ENCODE measurements around the gene SSTR3.
A peak's percentile ranks its signal among the peaks of the same experiment; 100 is the strongest.
"Not testable (repeated sequence)": the region's sequence is repeated elsewhere in the genome, so short reads cannot be mapped to it uniquely, and the experiment has no call there.

Gene SSTR3

GRCh38 chr22:37212174-37212906 is at the start of gene SSTR3:
Gene SSTR3 (minus strand): TSS chr22:37212477. CDS start chr22:37207803, 4,674 bp downstream.
- no peak for DNase-seq

DNA sequence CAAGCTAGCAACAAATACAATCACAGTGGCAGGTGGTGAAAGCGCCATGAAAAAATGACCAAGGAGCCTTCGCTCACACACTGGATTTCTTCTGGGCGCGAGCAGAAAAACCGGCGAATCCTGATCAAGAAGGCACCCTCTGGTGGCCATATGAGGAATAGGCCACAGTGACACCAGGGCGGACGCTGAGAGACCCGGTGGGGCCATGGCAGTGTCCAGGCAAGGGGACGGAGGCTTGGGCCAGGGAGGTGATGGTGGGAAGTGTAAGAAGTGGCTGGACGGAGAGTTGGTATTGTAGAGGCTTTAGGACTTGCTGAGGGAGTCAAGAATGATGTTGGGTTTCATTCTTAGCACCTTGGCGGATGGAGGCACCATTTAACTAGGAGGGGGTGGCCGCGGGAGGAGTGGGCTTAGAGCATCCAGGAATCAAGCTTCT is 48.6 kb upstream of the SSTR3 start:
- DNase-seq, result peak; percentile 25 to 77 (median 50)

- DNase-seq, result no peak
Measured at GRCh38 chr22:37260155-37260795, 48.0 kb upstream of the SSTR3 start.

- peak in 5 of 6 experiments; percentile 17 to 34 (median 29) for DNase-seq
Measured at GRCh38 chr22:37259540-37260029, 47.3 kb upstream of the SSTR3 start.

GRCh38 chr22:37258753-37259401 is 46.6 kb upstream of the SSTR3 start:
- DNase-seq, result no peak

DNA sequence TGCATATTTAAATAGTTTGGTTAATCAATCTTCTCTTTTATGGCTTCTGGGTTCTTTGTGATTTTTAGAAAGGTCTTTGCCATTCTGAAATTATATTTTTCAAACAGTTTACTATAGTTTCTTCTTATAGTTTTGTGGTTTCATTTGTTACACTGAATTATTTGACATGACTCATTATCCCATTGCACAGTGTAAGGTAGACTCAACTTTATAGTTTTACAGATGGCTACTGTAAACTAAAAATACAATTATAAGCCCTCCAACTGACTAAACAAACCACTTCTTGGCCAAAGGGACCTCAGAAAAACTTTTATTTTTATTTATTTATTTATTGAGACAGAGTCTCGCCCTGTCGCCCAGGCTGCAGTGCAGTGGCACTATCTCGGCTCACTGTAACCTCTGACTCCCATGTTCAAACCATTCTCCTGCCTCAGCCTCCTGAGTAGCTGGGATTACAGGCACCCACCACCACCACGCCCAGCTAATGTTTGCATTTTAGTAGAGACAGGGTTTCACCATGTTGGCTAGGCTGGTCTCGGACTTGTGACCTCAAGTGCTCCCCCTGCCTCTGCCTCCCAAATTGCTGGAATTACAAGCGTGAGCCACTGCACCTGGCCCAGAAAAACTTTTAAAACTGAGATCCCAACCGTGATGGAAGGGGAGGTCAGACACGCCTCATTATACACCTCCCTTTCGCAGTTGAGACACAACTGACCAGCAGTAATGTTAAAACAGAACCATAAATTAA is 45.9 kb upstream of the SSTR3 start:
- DNase-seq, result no peak

DNA sequence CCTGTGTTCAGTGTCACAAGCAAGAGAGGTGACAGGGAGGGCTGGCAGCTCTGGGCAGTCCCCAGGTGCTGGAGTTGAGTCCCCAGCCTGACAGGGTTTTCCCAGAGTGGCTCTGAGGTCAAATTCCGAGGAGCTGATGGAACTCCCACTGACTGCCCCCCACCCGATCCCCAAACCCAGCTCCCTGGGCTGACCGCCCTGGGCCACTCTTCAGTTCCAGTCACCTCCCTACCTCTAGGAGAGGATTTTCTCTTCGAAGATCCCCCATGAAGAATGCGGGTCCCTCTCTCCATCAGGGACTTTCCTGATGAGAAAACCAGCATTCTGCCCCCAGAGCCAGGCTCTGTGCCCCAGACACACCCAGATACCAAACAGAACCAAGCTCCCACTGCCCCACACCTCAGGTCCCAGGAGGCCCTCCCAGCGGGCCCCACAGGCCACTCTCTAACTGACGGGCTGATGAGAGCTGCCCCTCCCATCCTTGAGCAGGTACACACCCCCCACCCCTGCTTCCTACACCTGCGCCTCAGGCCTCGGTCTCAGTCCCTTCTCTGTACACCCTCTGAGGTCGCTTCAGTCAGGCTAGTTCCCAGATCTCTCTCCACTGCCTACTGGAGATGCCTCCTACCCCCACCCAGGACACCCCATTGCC is 43.9 kb upstream of the SSTR3 start:
- DNase-seq, result no peak

GRCh38 chr22:37255558-37256006 is 43.3 kb upstream of the SSTR3 start:
- no peak for DNase-seq

- DNase-seq, result no peak
Measured at GRCh38 chr22:37254867-37255233, 42.6 kb upstream of the SSTR3 start.

DNA sequence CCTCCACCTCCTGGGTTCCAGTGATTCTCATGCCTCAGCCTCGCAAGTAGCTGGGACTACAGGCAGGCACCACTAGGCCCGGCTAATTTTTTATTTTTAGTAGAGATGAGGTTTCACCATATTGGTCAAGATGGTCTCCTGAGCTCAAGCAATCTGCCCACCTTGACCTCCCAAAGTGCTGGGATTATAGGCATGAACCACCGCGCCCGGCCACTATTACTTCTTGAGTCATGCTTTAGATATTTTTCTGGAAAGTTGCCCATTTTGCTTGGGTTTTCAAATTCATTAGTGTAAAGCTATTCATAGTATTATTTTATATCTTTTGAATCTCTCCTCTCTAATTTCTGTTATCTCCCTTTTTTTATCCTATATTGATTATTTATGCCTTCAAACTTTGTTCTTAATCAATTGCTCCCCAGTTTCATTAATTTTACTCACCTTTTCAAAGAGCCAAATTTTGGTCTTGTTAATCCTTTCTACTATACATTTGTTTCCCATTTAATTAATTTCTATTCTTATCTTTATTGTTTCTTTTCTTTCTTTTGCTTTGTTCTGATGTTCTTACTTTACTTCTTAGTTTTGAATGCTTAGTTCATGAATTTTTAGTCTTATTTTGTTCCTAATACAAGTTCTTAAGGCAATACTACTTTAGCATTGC is 42.1 kb upstream of the SSTR3 start:
- no peak for DNase-seq

DNA sequence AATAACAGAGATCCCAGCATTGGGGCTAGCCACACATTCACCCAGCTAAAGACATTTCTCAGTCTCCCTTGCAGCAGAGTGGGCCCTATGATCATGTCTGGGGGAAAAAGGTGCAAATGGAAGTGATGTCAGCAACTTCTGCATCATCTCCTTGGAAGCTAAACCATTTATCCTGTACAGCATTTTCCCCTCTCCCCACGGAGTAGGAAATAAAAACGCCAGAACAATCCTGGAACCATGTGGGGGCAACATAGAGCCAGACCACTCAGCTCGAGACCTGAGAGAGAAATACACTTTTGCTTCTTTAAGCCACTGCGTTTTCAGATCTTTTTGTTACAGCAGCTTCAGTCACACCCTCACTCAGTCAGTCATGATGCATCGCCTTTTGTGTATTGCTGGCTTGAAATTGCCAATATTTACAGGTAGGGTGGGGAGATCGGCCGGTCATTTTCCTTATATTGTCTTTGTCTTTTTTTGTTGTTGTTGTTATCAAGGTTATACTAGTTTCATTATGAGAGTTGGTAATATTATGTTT is 40.9 kb upstream of the SSTR3 start:
- no peak for DNase-seq

GRCh38 chr22:37251836-37252235 is 39.6 kb upstream of the SSTR3 start:
- DNase-seq, result not testable (repeated sequence)

GRCh38 chr22:37249986-37250385 is 37.7 kb upstream of the SSTR3 start:
- no peak for DNase-seq

GRCh38 chr22:37248251-37248650 is 36.0 kb upstream of the SSTR3 start:
- DNase-seq, result no peak

DNA sequence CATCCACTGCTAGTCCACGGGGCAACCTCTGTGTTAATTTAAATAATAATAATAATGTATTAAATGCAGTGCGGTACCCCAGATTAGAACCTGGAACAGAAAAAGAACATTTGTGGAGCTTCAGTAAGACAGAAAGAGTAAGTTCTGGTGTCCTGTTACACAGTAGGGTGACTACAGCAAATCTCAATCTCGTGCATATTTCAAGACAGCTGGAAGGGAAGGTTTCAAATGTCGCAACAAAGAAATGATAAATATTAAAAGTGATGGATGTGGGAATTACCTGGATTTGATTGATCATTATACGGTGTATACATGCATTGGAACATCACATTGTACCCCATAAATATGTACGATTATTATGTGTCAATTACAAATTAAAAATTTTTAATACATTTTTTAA is 33.5 kb upstream of the SSTR3 start:
- DNase-seq, result no peak

GRCh38 chr22:37244922-37245722 is 32.8 kb upstream of the SSTR3 start:
- peak in 2 of 6 experiments; percentile 14 to 27 for DNase-seq

GRCh38 chr22:37244114-37244921 is 32.0 kb upstream of the SSTR3 start, which contains the start of gene RAC2:
Gene RAC2 (minus strand): TSS chr22:37244269. CDS start chr22:37244148, 121 bp downstream.
- DNase-seq, result peak; percentile 63 to 83 (median 74)

- peak in 2 of 6 experiments; percentile 15 to 20 for DNase-seq
Measured at GRCh38 chr22:37243402-37244113, 31.3 kb upstream of the SSTR3 start.

DNA sequence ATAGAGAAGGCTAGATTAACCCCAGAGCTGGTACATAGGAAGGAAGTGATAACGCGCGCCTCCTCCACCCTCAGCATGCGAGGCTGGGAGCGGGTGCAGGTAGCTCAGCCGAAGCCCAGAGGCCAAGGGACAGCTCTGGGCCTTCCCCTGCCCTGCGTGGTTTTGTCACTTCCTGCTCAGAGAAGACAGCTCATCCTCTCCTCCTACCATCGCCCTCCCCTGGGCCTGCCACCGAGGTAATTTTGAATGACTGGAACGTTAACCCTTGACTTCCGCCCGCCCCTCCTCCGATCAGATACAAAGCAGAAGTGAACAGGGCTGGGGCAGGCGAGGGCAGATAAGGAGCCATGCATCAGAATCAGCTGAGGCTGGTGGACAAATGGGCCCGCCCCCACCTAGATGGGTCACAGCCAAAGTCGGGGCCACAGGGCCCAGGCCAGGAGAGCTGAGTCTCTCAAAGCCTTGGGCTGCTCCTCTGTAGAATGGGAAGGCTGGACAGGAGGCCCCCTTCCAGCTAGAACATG is 30.2 kb upstream of the SSTR3 start:
- peak; percentile 66 to 85 (median 82) for DNase-seq

Measured in stimulated activated naive CD4-positive, alpha-beta T cell (primary cell).